ENCODE measurements around the gene RPL5.

The RPL5 gene

DNA sequence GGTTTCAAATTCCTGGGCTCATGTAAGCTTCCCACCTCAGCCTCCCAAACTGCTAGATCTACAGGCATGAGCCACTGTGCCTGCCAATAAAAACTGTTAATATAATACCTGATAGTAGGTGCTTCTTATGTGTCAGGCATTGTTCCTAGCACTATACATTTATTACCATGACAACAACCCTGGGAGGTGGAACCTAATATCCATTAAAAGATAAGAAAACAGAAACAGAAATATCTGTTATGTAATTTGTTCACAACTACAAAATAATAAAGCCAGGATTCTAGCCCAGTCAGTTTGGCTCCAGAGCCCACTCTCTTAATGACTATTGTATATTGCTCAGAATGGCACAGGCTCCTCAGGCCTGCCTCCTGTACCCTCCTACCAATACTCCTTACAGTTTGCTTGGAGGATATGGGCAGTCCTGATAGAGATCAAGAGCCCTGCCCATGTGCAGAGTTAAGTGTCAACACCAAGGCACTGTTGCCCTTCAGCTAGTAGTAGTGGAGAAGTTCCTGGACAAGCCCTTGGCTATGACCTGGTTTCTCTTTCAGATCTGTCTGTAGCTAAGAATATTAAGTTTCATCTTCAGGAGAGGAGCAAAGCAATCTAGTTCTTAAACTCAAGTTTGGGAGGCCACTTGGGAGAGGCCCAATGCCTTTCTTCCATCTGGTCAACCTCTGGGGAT lies 22.4 kb downstream of the RPL5 start:
- Mint-ChIP-seq H3K27ac (no peak overlapping the region), H3K9me3 (peaks cover 9% of the 10 kb centered on the region), H3K4me1 (ENCODE audit: low read depth) (peaks cover 17% of the 10 kb centered on the region), H3K36me3 (ENCODE audit: low read depth) (peaks cover 16% of the 10 kb centered on the region), H3K27me3 (ENCODE audit: low read depth) (no peaks in the 10 kb centered on the region), H3K4me3 (no peak overlapping the region)
- DNase-seq (ENCODE audit: low spot score): no peak

DNA sequence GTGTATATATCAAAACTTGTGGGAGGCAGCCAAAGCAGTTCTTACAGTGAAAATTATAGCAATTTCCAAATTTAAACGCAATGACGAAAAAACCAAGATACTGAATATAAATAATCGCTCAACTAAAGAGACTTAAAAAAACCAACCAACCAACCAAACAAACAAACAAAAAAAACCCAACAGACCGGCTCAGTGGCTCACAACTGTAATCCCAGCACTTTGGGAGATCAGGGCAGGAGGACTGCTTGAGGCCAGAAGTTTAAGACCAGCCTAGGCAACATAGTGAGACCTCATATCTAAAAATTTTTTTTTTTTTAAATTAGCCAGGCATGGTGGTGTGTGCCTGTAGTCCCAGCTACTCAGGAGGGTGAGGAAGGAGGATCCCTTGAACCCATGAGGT lies 23.4 kb downstream of the RPL5 start:
- peaks cover 20% of the 10 kb centered on the region for H3K4me1 Mint-ChIP-seq (ENCODE audit: low read depth)
- peaks cover 13% of the 10 kb centered on the region for H3K36me3 Mint-ChIP-seq (ENCODE audit: low read depth)
- H3K27me3 Mint-ChIP-seq (ENCODE audit: low read depth): no peaks in the 10 kb centered on the region
- no peak overlapping the region for H3K27ac Mint-ChIP-seq
- no peak for DNase-seq (ENCODE audit: low spot score)
- H3K4me3 Mint-ChIP-seq: no peak overlapping the region
- peaks cover 9% of the 10 kb centered on the region for H3K9me3 Mint-ChIP-seq

DNA sequence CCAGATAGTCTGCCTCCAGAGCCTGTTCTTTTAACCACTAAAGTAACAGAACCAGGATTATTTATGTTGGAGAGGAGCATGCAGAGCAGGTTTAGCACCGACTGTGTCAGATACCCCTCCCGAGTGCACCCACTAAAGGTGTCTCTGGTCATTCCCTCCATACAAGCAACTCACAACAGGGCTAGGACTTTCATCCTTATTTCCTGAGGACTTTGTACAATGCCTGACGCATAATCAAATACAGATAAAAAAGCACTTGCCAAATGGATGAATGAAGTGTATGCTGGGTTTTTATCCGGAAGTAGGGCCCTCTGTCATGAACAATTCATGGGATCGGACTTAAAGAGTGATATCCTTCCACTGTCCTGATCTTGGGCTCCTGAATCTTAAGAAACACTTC lies 26.0 kb downstream of the RPL5 start:
- Mint-ChIP-seq H3K4me1 (ENCODE audit: low read depth) (peaks cover 21% of the 10 kb centered on the region), H3K36me3 (ENCODE audit: low read depth) (peaks cover 11% of the 10 kb centered on the region), H3K4me3 (no peak overlapping the region), H3K27me3 (ENCODE audit: low read depth) (no peaks in the 10 kb centered on the region), H3K9me3 (peaks cover 9% of the 10 kb centered on the region), H3K27ac (no peak overlapping the region)
- no peak for DNase-seq (ENCODE audit: low spot score)

DNA sequence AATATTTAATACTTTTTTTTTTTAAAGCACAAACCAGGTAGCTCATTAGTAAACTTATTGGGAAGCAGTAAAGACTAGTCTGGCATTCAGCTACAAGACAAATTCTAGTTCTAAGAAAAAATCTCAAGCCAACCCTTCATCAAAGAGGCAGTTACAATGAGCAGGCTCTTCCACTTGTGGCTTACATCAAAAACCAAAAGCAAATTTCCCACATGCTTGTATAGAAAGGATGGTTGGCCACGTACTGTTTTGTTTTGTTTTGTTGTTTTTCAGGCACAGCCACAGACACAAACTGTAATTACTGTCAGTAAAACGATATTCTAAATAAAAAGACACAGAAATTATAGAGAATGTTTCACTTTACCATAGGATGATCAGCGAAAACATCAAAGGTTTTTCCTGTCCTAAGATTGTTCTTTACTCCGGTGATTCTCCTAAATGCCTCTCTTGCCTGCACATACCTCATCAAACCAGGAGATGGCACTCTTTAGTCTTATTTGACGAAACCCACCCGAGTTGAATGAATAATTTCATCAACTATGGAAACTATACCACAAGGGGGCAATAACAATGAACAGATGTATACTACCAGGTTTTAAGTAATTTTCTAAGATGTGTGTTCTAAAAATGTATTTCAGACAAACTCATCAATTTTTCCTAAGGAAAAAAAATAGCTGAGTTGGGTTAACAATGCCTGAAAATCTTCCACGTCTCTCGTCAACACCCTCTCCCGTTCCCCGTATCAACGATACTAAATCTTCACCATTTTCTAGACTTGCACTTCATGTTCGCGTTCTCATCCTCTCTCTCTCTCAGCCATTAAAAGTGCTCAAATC lies 26.9 kb downstream of the RPL5 start:
- Mint-ChIP-seq H3K27me3 (ENCODE audit: low read depth) (no peaks in the 10 kb centered on the region), H3K9me3 (peaks cover 9% of the 10 kb centered on the region), H3K36me3 (ENCODE audit: low read depth) (peaks cover 11% of the 10 kb centered on the region), H3K4me3 (peak overlapping the region; percentile 54), H3K27ac (peak overlapping the region; percentile 39), H3K4me1 (ENCODE audit: low read depth) (peaks cover 21% of the 10 kb centered on the region)
- DNase-seq (ENCODE audit: low spot score): peak; percentile 48

DNA sequence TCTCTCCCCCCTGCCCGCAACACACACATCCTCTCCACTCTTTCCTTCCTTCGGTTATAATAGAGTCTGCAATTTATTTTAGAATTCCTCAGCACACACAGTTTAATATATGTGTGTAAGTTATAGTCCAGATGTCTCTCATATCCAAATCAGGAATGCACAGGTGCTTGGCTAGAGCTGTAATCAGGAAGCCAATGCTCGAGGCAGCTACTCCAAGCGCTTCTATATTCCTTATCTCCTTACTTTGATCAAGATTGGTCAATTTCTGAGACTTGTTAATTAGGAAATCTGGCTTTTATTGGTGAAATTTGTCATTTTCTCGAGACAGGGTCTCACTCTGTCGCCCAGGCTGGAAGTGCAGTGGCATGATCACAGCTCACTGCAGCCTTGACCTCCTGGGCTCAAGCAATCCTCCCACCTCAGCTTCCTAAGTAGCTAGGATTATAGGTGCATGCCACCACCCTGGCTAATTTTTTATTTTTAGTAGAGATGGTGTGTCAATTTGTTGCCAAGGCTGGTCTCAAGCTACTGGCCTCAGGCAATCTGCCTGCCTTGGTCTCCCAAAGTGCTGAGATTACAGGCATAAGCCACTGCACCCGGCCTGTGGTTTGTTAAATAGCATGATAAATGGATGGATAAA lies 27.7 kb downstream of the RPL5 start:
- peaks cover 8% of the 10 kb centered on the region for H3K36me3 Mint-ChIP-seq (ENCODE audit: low read depth)
- peak overlapping the region; percentile 39 for H3K27ac Mint-ChIP-seq
- H3K4me1 Mint-ChIP-seq (ENCODE audit: low read depth): peaks cover 18% of the 10 kb centered on the region
- peaks cover 7% of the 10 kb centered on the region for H3K9me3 Mint-ChIP-seq
- H3K4me3 Mint-ChIP-seq: peak overlapping the region; percentile 54
- DNase-seq (ENCODE audit: low spot score): no peak
- no peaks in the 10 kb centered on the region for H3K27me3 Mint-ChIP-seq (ENCODE audit: low read depth)

DNA sequence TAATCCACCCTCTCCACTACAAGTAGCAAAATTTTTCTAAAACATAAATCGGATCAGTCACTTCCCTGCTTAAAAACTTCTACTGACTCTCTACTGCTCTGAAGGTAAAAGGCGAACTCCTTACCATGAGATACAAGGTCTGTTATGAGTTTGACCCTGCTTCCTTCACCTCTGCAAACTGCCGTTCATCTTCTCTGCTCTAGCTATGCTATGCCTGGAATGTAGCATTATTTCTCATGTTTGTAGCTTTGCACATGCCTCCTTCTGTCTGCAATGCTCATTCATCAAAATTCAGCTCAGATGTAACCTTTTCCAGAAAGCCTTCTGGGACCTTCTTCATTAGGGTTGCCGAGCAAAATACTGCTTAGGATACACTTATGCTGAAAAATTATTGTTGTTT lies 30.8 kb downstream of the RPL5 start:
- DNase-seq (ENCODE audit: low spot score): no peak
- no peaks in the 10 kb centered on the region for H3K27me3 Mint-ChIP-seq (ENCODE audit: low read depth)
- H3K4me1 Mint-ChIP-seq (ENCODE audit: low read depth): peaks cover 15% of the 10 kb centered on the region
- H3K9me3 Mint-ChIP-seq: no peaks in the 10 kb centered on the region
- H3K4me3 Mint-ChIP-seq: no peak overlapping the region
- H3K36me3 Mint-ChIP-seq (ENCODE audit: low read depth): no peaks in the 10 kb centered on the region
- H3K27ac Mint-ChIP-seq: no peak overlapping the region

DNA sequence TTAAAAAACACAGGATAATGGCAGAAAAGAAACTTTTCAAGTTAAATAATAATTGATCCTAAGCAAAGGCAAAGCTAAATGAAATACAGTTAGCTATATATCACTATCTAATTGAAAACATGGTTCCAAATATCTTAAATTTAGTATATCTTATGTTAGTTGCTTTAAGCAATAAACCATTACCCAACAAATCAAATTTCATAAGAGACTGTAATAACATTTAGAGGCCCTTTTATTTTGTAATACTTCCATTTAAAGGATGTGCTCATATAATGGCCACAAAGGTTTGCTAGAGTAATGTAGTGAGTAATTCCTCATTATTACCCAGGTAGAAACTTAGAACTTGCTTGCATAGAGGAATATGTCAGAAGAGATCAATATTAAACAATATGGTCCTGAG lies 32.3 kb downstream of the RPL5 start:
- Mint-ChIP-seq H3K4me3 (no peak overlapping the region), H3K9me3 (no peaks in the 10 kb centered on the region), H3K36me3 (ENCODE audit: low read depth) (no peaks in the 10 kb centered on the region), H3K4me1 (ENCODE audit: low read depth) (peaks cover 6% of the 10 kb centered on the region), H3K27me3 (ENCODE audit: low read depth) (no peaks in the 10 kb centered on the region), H3K27ac (no peak overlapping the region)
- no peak for DNase-seq (ENCODE audit: low spot score)

DNA sequence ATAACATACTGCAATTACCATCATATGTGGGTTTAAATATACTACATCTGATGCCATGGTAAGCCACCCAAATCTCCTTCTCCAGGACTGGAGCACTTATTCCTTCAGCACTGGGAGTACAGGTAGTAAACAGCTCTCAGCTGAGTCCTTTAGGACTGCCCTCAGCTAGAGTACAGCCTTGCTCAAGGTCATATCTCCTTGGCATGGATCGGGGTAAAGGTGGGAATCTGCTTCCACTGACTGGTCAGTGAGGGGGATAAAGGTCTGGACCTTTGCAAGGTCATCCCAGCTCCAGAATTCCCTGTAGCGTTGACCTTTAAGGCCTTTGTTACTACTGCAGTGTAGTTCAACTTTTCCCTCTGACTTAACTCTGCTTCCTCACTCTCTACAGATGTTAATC lies 38.8 kb downstream of the RPL5 start:
- H3K4me1 Mint-ChIP-seq (ENCODE audit: low read depth): no peaks in the 10 kb centered on the region
- H3K36me3 Mint-ChIP-seq (ENCODE audit: low read depth): peaks cover 27% of the 10 kb centered on the region
- no peak for DNase-seq (ENCODE audit: low spot score)
- H3K9me3 Mint-ChIP-seq: peaks cover 5% of the 10 kb centered on the region
- no peak overlapping the region for H3K27ac Mint-ChIP-seq
- H3K27me3 Mint-ChIP-seq (ENCODE audit: low read depth): no peaks in the 10 kb centered on the region
- H3K4me3 Mint-ChIP-seq: no peak overlapping the region

DNA sequence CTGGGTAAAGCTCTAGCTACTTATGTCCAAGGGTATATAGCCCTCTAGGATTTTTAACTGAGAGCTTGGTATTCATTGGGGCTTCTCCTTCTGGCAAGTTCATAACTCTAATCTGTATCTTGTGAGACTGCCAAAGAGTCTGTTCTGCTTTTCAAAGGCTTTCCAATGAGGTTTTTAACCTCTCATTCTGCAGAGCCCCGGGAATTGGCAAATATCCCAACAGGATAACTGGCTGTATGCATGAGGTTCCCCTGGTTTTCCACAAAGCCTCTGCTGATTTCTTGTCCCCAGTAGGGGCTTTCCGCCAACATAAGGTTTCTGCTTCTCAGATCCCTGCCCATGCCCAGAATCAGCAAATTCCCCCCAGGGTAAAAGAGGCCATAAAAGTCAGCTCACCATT lies 40.9 kb downstream of the RPL5 start:
- no peak overlapping the region for H3K4me3 Mint-ChIP-seq
- H3K9me3 Mint-ChIP-seq: peaks cover 5% of the 10 kb centered on the region
- peaks cover 8% of the 10 kb centered on the region for H3K4me1 Mint-ChIP-seq (ENCODE audit: low read depth)
- no peak for DNase-seq (ENCODE audit: low spot score)
- no peak overlapping the region for H3K27ac Mint-ChIP-seq
- peaks cover 30% of the 10 kb centered on the region for H3K36me3 Mint-ChIP-seq (ENCODE audit: low read depth)
- H3K27me3 Mint-ChIP-seq (ENCODE audit: low read depth): no peaks in the 10 kb centered on the region

DNA sequence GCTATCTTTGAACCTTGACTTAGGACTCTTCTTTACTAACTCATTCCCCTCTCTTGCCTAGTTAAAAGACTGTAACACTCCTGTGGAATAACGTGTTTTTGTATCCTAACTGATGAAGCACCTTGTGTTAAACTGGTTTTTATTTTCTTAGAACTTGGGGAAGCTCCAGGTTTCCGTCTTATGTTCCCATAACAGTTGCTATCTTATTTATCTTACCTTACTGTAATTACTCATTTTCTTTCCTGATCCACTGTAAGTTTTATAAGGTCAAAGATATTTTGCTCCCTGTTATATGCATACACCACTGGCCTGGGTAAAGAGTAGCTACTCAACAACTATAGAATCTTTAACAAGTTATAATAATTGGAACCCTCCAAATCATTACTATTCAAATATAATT lies 43.1 kb downstream of the RPL5 start:
- no peak for DNase-seq (ENCODE audit: low spot score)
- Mint-ChIP-seq H3K4me1 (ENCODE audit: low read depth) (peaks cover 15% of the 10 kb centered on the region), H3K27ac (no peak overlapping the region), H3K9me3 (peaks cover 5% of the 10 kb centered on the region), H3K4me3 (no peak overlapping the region), H3K36me3 (ENCODE audit: low read depth) (peaks cover 30% of the 10 kb centered on the region), H3K27me3 (ENCODE audit: low read depth) (no peaks in the 10 kb centered on the region)

DNA sequence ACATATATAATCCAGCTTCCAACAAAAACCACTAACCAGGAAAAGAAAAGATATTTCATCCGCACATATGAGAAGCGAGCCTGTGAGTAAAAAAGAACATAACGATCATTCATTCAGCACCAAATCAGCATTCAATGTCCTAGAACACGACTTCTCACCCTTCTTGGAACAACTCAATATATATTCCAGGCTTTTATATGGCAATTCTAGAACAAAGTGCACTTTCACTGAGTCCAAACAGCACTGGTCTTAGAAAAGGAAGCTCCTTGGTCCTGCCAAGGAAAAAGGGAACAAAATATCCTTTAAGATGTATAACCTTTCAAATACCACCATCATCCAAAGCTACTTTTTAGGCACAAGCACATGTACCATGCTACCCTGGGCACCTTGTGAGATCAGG lies 44.5 kb downstream of the RPL5 start:
- Mint-ChIP-seq H3K4me1 (ENCODE audit: low read depth) (peaks cover 15% of the 10 kb centered on the region), H3K27ac (no peak overlapping the region)
- DNase-seq (ENCODE audit: low spot score): no peak

DNA sequence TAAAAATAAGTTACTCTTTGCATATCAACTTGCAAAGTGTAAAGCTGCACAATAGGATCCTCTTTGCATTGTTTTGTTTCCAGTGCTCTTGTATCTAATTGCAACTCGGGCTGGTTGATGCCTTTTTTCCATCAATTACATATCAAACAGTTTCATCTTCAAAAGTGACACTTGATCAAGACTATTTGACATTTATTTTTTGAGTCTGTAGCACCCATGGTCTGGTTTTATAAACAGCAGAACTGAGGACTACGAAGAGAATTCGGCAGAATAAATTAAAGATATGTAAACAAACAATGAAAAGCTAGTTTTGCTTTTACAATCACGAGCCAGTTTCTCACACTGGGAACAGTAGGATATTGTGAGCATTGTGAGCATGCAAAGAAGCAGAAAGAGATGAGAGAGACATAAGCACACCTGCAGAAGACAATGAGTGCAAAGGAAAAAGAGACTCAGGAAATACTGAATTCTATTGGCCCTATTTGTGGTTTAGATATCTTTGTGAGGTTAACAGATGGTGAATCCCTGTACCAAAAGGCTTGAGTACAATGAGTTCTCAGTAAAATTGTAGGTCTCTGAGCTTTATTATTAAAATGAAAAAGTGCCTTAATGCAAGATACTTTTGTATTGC lies 45.4 kb downstream of the RPL5 start:
- peak overlapping the region; percentile 62 for H3K27ac Mint-ChIP-seq
- no peak for DNase-seq (ENCODE audit: low spot score)
- peak overlapping the region; percentile 57 for H3K4me3 Mint-ChIP-seq
- peaks cover 4% of the 10 kb centered on the region for H3K9me3 Mint-ChIP-seq
- H3K4me1 Mint-ChIP-seq (ENCODE audit: low read depth): peaks cover 15% of the 10 kb centered on the region
- no peaks in the 10 kb centered on the region for H3K27me3 Mint-ChIP-seq (ENCODE audit: low read depth)
- H3K36me3 Mint-ChIP-seq (ENCODE audit: low read depth): peaks cover 30% of the 10 kb centered on the region

More for the DNA sequence above, 44.5 kb downstream of the RPL5 start:
- Mint-ChIP-seq H3K27me3 (ENCODE audit: low read depth) (no peaks in the 10 kb centered on the region), H3K4me3 (no peak overlapping the region), H3K9me3 (peaks cover 5% of the 10 kb centered on the region), H3K36me3 (ENCODE audit: low read depth) (peaks cover 30% of the 10 kb centered on the region)

DNA sequence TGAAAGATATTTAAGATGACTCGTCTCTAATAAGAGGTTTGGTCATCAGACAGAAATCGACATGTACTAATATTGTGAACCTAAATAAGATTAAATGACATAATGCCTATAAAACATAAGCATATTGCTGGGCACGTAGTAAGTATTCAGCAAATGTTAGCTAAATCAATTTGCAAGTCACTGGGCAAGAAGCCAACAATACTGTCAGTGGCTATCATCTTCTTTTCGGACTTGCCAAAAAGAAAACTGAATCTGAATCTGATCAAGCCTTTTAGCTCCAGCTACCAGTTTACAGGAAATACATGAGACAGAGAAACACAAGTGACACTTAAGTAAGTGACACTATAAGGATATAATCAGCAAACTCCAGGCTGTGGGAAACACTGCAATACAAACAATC lies 46.0 kb downstream of the RPL5 start:
- H3K4me3 Mint-ChIP-seq: peak overlapping the region; percentile 57
- peaks cover 24% of the 10 kb centered on the region for H3K36me3 Mint-ChIP-seq (ENCODE audit: low read depth)
- peaks cover 18% of the 10 kb centered on the region for H3K4me1 Mint-ChIP-seq (ENCODE audit: low read depth)
- H3K9me3 Mint-ChIP-seq: no peaks in the 10 kb centered on the region
- H3K27ac Mint-ChIP-seq: peak overlapping the region; percentile 83
- no peaks in the 10 kb centered on the region for H3K27me3 Mint-ChIP-seq (ENCODE audit: low read depth)
- DNase-seq (ENCODE audit: low spot score): no peak

All from T-helper 2 cell treated with Interferon-gamma antibody and Interleukin-4, amounts not matched to agents 5 μg/mL and 100 μg/mL, for 36 hours (primary cell).